ENCODE measurements around the gene DVL2. TPM values are rescaled to one million over a fixed set of nuclear protein-coding genes. Genes with fewer than 3 reads are reported as not detected.

Gene DVL2
- total and polyA plus RNA-seq, 4 donors: 3.4 to 24.5 (median 11.3) TPM

DNA sequence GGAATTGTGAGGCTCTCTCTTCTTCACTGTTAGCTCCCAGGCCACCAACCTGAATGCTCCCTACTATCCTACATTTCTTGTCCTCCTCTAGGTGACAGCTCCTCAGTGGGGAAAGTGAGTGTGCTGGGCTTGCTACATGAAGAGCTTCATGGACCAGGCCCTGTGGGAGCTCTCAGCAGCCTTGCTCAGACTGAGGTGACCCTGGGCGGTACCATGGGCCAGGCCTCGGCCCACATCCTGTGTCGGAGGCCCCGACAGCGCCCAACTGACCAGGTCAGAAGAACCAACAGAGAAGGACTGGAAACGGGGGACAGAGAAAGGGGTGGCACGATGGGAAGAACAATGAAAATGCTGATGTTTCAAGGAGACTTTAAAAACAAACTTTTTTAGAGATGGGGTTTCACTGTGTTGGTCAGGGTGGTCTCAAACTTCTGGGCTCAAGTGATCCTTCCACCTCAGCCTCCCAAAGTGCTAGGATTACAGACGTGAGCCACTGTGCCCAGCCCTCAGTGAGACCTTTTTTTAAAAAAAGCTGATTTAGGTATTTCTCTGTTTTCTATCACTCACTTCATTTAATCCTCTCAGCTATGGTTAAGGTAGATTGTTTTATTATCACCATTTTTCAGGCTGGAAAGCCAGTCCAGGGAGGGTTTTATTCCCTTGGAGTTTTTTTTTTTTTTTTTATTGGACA, 22.6 kb upstream of the DVL2 start:
- H3K9me3 ChIP-seq (ENCODE audit: control insufficient read depth in 4 of 4, low read length in 3 of 4): no peaks in the 10 kb centered on the region
- peaks cover 0 to 15% (median 9%) of the 10 kb centered on the region in 4 donors for H3K36me3 ChIP-seq (ENCODE audit: control insufficient read depth in 4 of 4, insufficient read depth in 3 of 4, low read depth in 1 of 4, low read length in 3 of 4)
- H3K9ac ChIP-seq (ENCODE audit: low read depth in 1 of 2, low read length in 2 of 2): no peak overlapping the region
- H3K27me3 ChIP-seq (ENCODE audit: control insufficient read depth in 4 of 4, insufficient read depth in 4 of 4, low read length in 3 of 4): no peaks in the 10 kb centered on the region
- WGBS: 90% methylated on average over 8 of the region's 8 CpGs
- H3K4me1 ChIP-seq (ENCODE audit: control insufficient read depth in 4 of 4, insufficient read depth in 4 of 4, low read length in 3 of 4): peaks cover 11 to 47% (median 29%) of the 10 kb centered on the region in 4 donors
- no peak overlapping the region for H3K4me3 ChIP-seq (ENCODE audit: low read depth in 1 of 3, low read length in 3 of 3)
- H3K27ac ChIP-seq (ENCODE audit: low read depth in 1 of 2, low read length in 2 of 2): peak overlapping the region; percentile 10 to 29
- no peak for DNase-seq (ENCODE audit: low spot score)
- TF ChIP-seq, protein P1, sequence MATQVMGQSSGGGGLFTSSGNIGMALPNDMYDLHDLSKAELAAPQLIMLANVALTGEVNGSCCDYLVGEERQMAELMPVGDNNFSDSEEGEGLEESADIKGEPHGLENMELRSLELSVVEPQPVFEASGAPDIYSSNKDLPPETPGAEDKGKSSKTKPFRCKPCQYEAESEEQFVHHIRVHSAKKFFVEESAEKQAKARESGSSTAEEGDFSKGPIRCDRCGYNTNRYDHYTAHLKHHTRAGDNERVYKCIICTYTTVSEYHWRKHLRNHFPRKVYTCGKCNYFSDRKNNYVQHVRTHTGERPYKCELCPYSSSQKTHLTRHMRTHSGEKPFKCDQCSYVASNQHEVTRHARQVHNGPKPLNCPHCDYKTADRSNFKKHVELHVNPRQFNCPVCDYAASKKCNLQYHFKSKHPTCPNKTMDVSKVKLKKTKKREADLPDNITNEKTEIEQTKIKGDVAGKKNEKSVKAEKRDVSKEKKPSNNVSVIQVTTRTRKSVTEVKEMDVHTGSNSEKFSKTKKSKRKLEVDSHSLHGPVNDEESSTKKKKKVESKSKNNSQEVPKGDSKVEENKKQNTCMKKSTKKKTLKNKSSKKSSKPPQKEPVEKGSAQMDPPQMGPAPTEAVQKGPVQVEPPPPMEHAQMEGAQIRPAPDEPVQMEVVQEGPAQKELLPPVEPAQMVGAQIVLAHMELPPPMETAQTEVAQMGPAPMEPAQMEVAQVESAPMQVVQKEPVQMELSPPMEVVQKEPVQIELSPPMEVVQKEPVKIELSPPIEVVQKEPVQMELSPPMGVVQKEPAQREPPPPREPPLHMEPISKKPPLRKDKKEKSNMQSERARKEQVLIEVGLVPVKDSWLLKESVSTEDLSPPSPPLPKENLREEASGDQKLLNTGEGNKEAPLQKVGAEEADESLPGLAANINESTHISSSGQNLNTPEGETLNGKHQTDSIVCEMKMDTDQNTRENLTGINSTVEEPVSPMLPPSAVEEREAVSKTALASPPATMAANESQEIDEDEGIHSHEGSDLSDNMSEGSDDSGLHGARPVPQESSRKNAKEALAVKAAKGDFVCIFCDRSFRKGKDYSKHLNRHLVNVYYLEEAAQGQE (IDR thresholded peaks at IDR 0.05): no peak
- no peak for TF ChIP-seq RXRA (IDR thresholded peaks at IDR 0.05)
- no peak for TF ChIP-seq HNF4A (conservative IDR thresholded peaks at IDR 0.05)
- TF ChIP-seq, protein P2, sequence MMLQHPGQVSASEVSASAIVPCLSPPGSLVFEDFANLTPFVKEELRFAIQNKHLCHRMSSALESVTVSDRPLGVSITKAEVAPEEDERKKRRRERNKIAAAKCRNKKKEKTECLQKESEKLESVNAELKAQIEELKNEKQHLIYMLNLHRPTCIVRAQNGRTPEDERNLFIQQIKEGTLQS (IDR thresholded peaks at IDR 0.05): no peak
- no peak for TF ChIP-seq SP1 (IDR thresholded peaks at IDR 0.05)
- TF ChIP-seq FOXA1 (IDR thresholded peaks at IDR 0.05): no peak
- TF ChIP-seq EGR1 (IDR thresholded peaks at IDR 0.05; ENCODE audit: low read depth in 2 of 2): no peak
- TF ChIP-seq TAF1 (conservative IDR thresholded peaks at IDR 0.05): no peak
- TF ChIP-seq RAD21 (IDR thresholded peaks at IDR 0.05): no peak
- no peak for TF ChIP-seq GABPA (IDR thresholded peaks at IDR 0.05 in 1 of 2, conservative IDR thresholded peaks at IDR 0.05 in 1 of 2)
- no peak for TF ChIP-seq HNF4G (IDR thresholded peaks at IDR 0.05)

DNA sequence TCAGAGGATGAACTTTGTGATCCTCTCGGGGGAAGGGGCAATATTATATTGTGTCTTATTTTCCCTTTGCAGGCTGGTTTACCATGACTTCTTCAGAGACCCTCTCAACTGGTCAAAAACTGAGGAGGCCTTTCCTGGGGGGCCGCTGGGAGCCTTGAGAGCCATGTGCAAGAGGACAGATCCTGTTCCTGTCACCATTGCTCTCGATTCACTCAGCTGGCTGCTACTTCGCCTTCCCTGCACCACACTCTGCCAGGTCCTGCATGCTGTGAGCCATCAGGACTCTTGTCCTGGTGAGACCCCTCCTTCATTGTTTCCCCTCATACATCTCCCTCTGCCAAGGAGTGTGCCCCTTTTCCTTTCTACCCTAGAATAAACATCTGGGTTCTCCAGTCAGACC, 20.2 kb upstream of the DVL2 start:
- H3K27ac ChIP-seq (ENCODE audit: low read depth in 1 of 2, low read length in 2 of 2): no peak overlapping the region
- H3K27me3 ChIP-seq (ENCODE audit: control insufficient read depth in 4 of 4, insufficient read depth in 4 of 4, low read length in 3 of 4): no peaks in the 10 kb centered on the region
- no peak overlapping the region for H3K4me3 ChIP-seq (ENCODE audit: low read depth in 1 of 3, low read length in 3 of 3)
- no peak overlapping the region for H3K9ac ChIP-seq (ENCODE audit: low read depth in 1 of 2, low read length in 2 of 2)
- TF ChIP-seq EGR1 (IDR thresholded peaks at IDR 0.05; ENCODE audit: low read depth in 2 of 2) (no peak), RXRA (IDR thresholded peaks at IDR 0.05) (no peak)
- peaks cover 7 to 43% (median 34%) of the 10 kb centered on the region in 4 donors for H3K4me1 ChIP-seq (ENCODE audit: control insufficient read depth in 4 of 4, insufficient read depth in 4 of 4, low read length in 3 of 4)
- no peaks in the 10 kb centered on the region for H3K9me3 ChIP-seq (ENCODE audit: control insufficient read depth in 4 of 4, low read length in 3 of 4)
- WGBS: 96% methylated on average over 4 of the region's 4 CpGs
- DNase-seq (ENCODE audit: low spot score): no peak
- peaks cover 0 to 15% (median 9%) of the 10 kb centered on the region in 4 donors for H3K36me3 ChIP-seq (ENCODE audit: control insufficient read depth in 4 of 4, insufficient read depth in 3 of 4, low read depth in 1 of 4, low read length in 3 of 4)

DNA sequence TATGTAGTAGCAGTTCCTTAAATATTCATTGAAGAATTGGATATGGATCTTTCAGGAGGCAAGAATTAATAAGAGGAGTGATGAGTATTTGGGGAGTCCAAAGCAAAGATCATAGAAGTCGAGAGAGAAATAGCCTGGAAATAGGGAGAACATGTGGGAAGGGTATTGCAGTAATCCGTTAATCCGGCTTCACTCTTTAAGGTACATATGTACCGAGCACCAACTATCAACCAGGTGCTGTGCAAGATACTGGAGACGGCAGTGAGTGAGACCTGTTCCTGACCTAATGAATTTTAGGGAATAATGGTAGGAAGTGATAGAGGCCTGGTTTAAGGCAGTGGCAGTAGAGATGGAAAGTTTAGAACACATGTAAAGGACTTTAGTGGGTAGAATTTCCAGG, 18.8 kb upstream of the DVL2 start:
- 79% methylated on average over 5 of the region's 5 CpGs for WGBS
- peaks cover 0 to 15% (median 9%) of the 10 kb centered on the region in 4 donors for H3K36me3 ChIP-seq (ENCODE audit: control insufficient read depth in 4 of 4, insufficient read depth in 3 of 4, low read depth in 1 of 4, low read length in 3 of 4)
- H3K9me3 ChIP-seq (ENCODE audit: control insufficient read depth in 4 of 4, low read length in 3 of 4): no peaks in the 10 kb centered on the region
- no peaks in the 10 kb centered on the region for H3K27me3 ChIP-seq (ENCODE audit: control insufficient read depth in 4 of 4, insufficient read depth in 4 of 4, low read length in 3 of 4)
- no peak for TF ChIP-seq NR2F2 (IDR thresholded peaks at IDR 0.05)
- no peak for TF ChIP-seq GABPA (IDR thresholded peaks at IDR 0.05 in 1 of 2, conservative IDR thresholded peaks at IDR 0.05 in 1 of 2)
- TF ChIP-seq EGR1 (IDR thresholded peaks at IDR 0.05; ENCODE audit: low read depth in 2 of 2): no peak
- TF ChIP-seq JUND (IDR thresholded peaks at IDR 0.05): no peak
- TF ChIP-seq, protein P1 (IDR thresholded peaks at IDR 0.05): no peak
- TF ChIP-seq FOXA2 (IDR thresholded peaks at IDR 0.05): no peak
- TF ChIP-seq YY1 (IDR thresholded peaks at IDR 0.05): no peak
- TF ChIP-seq, protein P3, sequence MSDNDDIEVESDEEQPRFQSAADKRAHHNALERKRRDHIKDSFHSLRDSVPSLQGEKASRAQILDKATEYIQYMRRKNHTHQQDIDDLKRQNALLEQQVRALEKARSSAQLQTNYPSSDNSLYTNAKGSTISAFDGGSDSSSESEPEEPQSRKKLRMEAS (IDR thresholded peaks at IDR 0.05): no peak
- TF ChIP-seq, protein P4, sequence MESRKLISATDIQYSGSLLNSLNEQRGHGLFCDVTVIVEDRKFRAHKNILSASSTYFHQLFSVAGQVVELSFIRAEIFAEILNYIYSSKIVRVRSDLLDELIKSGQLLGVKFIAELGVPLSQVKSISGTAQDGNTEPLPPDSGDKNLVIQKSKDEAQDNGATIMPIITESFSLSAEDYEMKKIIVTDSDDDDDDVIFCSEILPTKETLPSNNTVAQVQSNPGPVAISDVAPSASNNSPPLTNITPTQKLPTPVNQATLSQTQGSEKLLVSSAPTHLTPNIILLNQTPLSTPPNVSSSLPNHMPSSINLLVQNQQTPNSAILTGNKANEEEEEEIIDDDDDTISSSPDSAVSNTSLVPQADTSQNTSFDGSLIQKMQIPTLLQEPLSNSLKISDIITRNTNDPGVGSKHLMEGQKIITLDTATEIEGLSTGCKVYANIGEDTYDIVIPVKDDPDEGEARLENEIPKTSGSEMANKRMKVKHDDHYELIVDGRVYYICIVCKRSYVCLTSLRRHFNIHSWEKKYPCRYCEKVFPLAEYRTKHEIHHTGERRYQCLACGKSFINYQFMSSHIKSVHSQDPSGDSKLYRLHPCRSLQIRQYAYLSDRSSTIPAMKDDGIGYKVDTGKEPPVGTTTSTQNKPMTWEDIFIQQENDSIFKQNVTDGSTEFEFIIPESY (IDR thresholded peaks at IDR 0.05): no peak
- no peak for TF ChIP-seq FOXA1 (IDR thresholded peaks at IDR 0.05)
- TF ChIP-seq TAF1 (conservative IDR thresholded peaks at IDR 0.05): no peak
- no peak for TF ChIP-seq HNF4A (conservative IDR thresholded peaks at IDR 0.05)
- no peak for TF ChIP-seq HNF4G (IDR thresholded peaks at IDR 0.05)
- no peak for TF ChIP-seq RXRA (IDR thresholded peaks at IDR 0.05)
- TF ChIP-seq RAD21 (IDR thresholded peaks at IDR 0.05): no peak
- DNase-seq (ENCODE audit: low spot score): no peak
- peak overlapping the region; percentile 56 to 96 (median 95) for H3K4me3 ChIP-seq (ENCODE audit: low read depth in 1 of 3, low read length in 3 of 3)
- H3K27ac ChIP-seq (ENCODE audit: low read depth in 1 of 2, low read length in 2 of 2): peak overlapping the region; percentile 95 to 100
- H3K4me1 ChIP-seq (ENCODE audit: control insufficient read depth in 4 of 4, insufficient read depth in 4 of 4, low read length in 3 of 4): peaks cover 7 to 38% (median 30%) of the 10 kb centered on the region in 4 donors
- H3K9ac ChIP-seq (ENCODE audit: low read depth in 1 of 2, low read length in 2 of 2): peak overlapping the region; percentile 49 to 82
